ENCODE results near the gene ITGA3. TPM values are rescaled to one million over a fixed set of nuclear protein-coding genes. Genes with fewer than 3 reads are reported as not detected.

Gene ITGA3
- total RNA-seq, 2 donors from 2014 or later, result 16.6 to 16.9 TPM

DNA sequence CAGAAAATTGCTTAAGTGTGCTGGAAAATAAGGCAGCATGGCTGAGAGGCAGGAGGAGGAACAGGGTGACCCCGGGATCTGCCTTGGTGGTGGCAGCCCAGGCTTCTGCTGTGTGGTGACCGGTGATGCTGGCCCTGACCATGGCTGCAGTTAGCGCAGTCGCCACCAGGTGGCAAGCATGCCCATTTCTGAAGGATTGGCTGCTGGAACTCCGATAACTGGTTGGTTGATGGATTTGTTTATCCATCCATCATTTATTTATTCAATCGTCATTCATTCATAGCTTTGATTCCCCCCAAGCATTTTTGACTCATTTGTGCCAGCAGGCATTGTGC is 29.1 kb upstream of the ITGA3 start:
- Mint-ChIP-seq H3K9me3 (no peaks in the 10 kb centered on the region), H3K4me3 (peak overlapping the region in 1 of 2 donors; percentile 55), H3K27me3 (ENCODE audit: low read depth) (peaks cover 22% of the 10 kb centered on the region), H3K27ac (no peak overlapping the region), H3K36me3 (ENCODE audit: insufficient read depth in 2 of 2) (no peaks in the 10 kb centered on the region), H3K4me1 (ENCODE audit: low read depth) (peaks cover 24% of the 10 kb centered on the region)
- peak; percentile 78 to 87 for DNase-seq
- ATAC-seq (replicated peaks in 1 of 2), result peak; percentile 77 to 80

DNA sequence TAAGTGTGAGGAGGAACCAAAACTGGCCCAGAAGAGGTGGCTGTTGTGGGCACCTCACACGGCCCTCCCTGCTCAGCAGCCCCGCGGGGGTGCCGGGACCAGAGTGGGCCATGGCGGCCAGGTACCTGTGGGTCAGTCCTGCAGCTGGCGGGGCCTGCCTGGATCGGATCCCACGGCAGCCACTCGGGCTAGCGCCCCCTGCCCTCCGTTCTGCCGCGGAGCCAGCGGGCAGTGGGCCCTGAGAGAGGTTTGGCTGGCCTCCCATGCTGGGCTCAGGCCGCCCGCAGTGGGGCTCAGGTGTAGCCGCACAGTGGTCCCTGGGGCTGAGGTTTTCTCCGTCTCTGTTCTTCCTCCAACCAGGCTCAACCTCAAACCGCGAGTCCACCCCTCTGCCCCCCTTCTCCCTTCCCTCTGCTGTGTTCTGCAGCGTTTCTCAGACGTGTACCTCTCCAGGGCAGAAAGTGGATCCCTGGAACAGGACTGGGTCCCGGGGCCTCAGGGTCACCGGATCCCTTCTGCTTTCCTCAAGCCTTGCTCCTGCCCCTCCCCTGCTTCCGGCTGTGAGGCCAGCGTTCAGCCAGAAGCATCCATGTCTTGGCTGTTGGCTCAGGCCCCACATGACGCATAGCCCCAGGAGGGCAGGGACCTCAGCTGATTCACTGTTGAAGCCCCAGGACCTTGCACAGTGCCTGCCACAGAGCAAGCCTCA is 28.6 kb upstream of the ITGA3 start:
- Mint-ChIP-seq H3K9me3 (no peaks in the 10 kb centered on the region), H3K36me3 (ENCODE audit: insufficient read depth in 2 of 2) (no peaks in the 10 kb centered on the region), H3K27me3 (ENCODE audit: low read depth) (peaks cover 21% of the 10 kb centered on the region), H3K27ac (no peak overlapping the region), H3K4me3 (peak overlapping the region; percentile 62 to 87), H3K4me1 (ENCODE audit: low read depth) (peaks cover 24% of the 10 kb centered on the region)
- ATAC-seq (replicated peaks in 1 of 2) (peak; percentile 65 to 72), DNase-seq (peak in 1 of 2 donors; percentile 31)

DNA sequence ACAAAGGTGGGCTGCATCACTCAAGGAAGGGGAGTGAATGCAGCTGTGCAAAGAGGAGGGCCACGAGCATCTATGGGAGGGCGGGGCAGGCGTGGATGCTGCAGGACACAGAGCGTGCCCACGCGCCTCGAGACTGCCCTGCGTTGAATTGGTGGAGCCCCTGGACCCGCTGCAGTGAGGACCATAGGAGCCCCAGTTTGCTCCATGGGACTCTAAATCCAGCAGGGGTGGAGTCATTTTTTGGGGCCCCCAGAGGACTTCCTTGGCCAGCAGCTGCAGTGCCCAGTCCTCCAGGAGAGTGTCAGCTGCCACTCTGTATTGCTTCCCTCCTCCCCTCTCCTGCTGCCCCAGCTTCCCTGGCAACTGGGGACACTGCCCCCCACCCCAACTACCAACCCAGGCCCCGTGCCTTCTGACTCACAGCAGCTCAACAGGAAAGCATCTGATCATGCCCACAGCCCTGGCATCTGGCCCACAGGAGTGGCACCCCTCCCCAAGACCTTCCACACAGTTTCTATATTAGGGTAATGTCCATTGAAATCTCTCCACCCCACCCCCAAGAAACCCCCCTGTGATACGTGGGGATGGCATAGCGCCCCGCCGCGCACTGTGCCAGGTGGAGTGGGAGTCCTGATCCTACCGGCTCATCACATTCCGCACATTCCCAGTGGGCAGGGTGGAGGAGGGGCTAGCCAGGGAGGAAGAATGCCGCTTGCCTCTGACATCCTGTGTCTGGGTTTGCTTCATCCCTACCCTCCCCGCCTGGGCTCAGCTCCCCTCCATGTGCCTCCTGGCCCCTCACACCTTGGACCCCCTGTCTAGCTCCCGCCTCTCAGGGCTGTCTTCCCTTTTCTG is 27.8 kb upstream of the ITGA3 start:
- Mint-ChIP-seq H3K27ac (no peak overlapping the region), H3K27me3 (ENCODE audit: low read depth) (peaks cover 21% of the 10 kb centered on the region), H3K36me3 (ENCODE audit: insufficient read depth in 2 of 2) (no peaks in the 10 kb centered on the region), H3K9me3 (no peaks in the 10 kb centered on the region), H3K4me3 (peak overlapping the region; percentile 62 to 87), H3K4me1 (ENCODE audit: low read depth) (peaks cover 24% of the 10 kb centered on the region)
- DNase-seq, result no peak
- no peak for ATAC-seq (replicated peaks in 1 of 2)

DNA sequence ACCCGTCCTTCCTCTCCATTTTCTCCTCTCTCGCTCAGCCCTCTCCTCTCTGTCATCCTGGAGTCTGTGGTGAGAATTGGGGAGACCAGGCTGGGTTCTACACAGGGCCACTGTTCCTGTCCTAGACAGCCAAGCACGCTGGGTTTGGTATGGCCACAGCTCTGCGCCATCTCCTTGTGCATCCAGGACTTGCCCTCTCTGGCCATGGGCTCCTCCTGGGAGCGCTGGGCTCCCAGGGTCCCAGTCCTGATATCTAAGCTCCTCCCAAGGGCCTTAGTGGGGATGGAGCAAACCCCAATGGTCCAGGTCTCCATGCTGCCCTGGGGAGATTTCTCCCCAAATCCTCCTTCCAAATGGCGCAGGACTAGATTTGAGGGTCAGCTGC is 27.2 kb upstream of the ITGA3 start:
- Mint-ChIP-seq H3K27me3 (ENCODE audit: low read depth) (peaks cover 21% of the 10 kb centered on the region), H3K27ac (no peak overlapping the region), H3K36me3 (ENCODE audit: insufficient read depth in 2 of 2) (no peaks in the 10 kb centered on the region), H3K4me1 (ENCODE audit: low read depth) (peaks cover 24% of the 10 kb centered on the region), H3K9me3 (no peaks in the 10 kb centered on the region), H3K4me3 (no peak overlapping the region)
- no peak for ATAC-seq (replicated peaks in 1 of 2)
- DNase-seq, result no peak

DNA sequence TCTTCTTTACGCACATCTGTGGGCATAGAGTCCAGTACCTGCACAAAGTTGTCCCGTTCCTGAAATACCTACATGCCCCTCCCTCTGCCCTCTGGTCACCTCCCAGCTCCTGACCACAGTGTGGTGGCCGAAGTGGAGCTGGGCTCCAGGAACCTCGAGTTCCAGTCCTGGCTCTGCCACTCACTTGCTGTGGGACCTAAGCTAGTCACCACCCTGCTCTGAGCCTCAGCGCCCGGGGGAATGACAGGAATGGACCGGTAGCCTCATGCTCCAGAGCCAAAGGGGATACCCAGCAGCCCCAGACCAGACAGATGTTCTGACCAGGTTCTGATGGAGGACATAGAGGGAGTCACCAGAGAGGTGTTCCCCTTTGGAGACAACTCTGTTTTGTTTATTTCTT is 26.7 kb upstream of the ITGA3 start:
- Mint-ChIP-seq H3K4me3 (no peak overlapping the region), H3K9me3 (no peaks in the 10 kb centered on the region), H3K36me3 (ENCODE audit: insufficient read depth in 2 of 2) (no peaks in the 10 kb centered on the region), H3K4me1 (ENCODE audit: low read depth) (peaks cover 24% of the 10 kb centered on the region), H3K27ac (no peak overlapping the region), H3K27me3 (ENCODE audit: low read depth) (peaks cover 21% of the 10 kb centered on the region)
- ATAC-seq (replicated peaks in 1 of 2) (no peak), DNase-seq (no peak)

DNA sequence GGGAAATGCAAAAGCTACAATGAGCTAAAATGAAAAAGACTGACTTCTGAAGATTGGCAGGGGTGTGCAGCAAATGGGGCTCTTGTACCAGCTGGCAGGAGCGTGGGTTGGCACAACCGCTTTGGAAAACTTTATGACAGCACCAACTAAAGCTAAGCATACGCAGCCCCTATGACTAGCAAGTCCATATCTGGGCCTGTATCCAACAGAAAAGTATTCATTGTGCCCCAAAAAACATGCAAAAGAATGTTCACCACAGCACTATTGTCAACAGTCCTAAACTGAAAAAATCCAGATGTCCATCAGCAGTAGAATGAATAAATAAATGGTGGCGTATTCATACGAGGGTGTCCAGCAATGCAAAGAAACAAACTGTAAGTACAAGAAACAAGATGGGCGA is 22.6 kb upstream of the ITGA3 start:
- Mint-ChIP-seq H3K27ac (no peak overlapping the region), H3K4me1 (ENCODE audit: low read depth) (peaks cover 8% of the 10 kb centered on the region), H3K27me3 (ENCODE audit: low read depth) (peaks cover 9% of the 10 kb centered on the region), H3K9me3 (no peaks in the 10 kb centered on the region), H3K36me3 (ENCODE audit: insufficient read depth in 2 of 2) (no peaks in the 10 kb centered on the region), H3K4me3 (no peak overlapping the region)
- DNase-seq, result no peak
- no peak for ATAC-seq (replicated peaks in 1 of 2)

DNA sequence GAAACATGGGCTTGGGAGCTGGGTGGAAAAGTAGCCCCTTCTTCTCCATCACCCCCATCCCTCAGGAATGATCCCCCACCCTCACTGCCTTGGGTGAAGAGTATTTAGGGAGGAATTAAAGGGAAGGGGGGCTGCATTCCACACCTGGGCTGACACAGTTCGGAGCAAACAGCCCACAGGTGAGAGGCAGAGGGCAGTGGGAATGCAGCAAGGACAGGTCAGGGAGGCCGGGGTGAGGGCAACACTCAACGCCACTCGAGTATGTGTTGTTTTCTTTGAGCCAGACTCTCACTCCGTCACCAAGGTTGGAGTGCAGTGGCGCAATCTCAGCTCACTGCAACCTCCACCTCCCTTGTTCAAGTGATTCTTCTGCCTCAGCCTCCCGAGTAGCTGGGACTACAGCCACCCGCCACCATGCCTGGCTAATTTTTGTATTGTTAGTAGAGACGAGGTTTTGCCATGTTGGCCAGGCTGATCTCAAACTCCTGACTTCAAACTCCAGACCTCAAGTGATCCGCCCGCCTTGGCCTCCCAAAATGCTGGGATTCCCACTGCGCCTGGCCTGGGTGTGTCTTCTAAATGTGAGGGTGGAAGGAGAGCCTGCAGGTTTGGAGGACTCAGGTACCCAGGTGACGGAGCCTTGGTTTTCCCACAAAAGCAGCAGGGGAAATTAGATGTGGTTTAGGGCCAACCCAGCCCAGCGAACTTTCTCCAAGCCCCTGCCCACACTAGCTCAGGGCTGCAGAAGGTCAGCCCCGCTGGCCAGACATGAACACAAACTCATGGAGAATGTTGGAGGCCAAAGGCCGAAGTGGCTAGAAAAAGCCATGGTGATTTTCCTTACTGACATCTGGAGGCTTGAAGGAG is 21.2 kb upstream of the ITGA3 start:
- ATAC-seq (replicated peaks in 1 of 2), result no peak
- no peak overlapping the region for H3K27ac Mint-ChIP-seq
- no peaks in the 10 kb centered on the region for H3K9me3 Mint-ChIP-seq
- no peaks in the 10 kb centered on the region for H3K27me3 Mint-ChIP-seq (ENCODE audit: low read depth)
- DNase-seq, result no peak
- no peak overlapping the region for H3K4me3 Mint-ChIP-seq
- no peaks in the 10 kb centered on the region for H3K4me1 Mint-ChIP-seq (ENCODE audit: low read depth)
- no peaks in the 10 kb centered on the region for H3K36me3 Mint-ChIP-seq (ENCODE audit: insufficient read depth in 2 of 2)

DNA sequence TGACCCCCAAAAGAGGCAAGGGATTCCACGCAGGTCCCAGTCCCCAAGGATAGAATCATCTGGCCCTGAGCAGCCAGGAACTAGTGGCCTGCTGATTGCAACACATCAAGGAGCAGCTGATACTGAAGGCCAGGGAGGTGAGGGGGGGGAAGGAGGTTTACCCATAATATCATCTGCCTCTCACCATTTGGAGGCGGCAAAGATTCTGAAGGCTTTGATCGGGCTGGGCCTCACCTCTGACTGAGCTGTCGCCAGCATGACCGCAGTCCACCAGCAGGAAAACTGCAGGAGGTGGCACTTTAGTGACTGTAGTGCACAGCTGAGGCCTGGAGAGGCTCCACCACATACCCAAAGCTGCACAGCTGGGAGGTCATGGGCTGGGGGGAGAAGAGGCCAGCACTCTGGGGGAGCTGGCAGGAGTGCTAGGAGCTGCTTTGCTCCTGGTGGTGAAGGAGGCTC is 20.5 kb upstream of the ITGA3 start:
- Mint-ChIP-seq H3K9me3 (no peaks in the 10 kb centered on the region), H3K4me1 (ENCODE audit: low read depth) (no peaks in the 10 kb centered on the region), H3K27ac (no peak overlapping the region), H3K4me3 (no peak overlapping the region), H3K27me3 (ENCODE audit: low read depth) (no peaks in the 10 kb centered on the region), H3K36me3 (ENCODE audit: insufficient read depth in 2 of 2) (no peaks in the 10 kb centered on the region)
- no peak for DNase-seq
- no peak for ATAC-seq (replicated peaks in 1 of 2)

DNA sequence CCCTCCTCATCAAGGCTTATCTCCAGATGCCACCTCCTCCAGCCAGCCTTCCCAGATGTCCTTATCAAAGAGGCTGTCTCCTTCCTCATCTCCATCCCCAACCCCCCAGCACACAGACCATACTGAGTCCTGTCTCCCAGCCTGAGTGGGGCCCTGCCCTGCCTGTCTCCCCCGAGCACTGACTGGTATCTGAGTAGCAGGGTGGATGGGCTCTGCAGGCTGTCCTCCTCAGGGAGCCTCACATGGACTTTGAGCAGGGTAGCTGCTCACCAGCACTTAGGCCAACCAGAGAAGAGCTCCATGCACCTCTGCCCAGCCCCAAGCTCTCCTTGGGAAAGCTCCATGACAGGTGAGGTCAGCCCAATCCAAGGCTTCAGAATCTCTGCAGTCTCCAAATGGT is 20.0 kb upstream of the ITGA3 start:
- no peak overlapping the region for H3K4me3 Mint-ChIP-seq
- no peaks in the 10 kb centered on the region for H3K4me1 Mint-ChIP-seq (ENCODE audit: low read depth)
- H3K36me3 Mint-ChIP-seq (ENCODE audit: insufficient read depth in 2 of 2), result no peaks in the 10 kb centered on the region
- no peaks in the 10 kb centered on the region for H3K27me3 Mint-ChIP-seq (ENCODE audit: low read depth)
- H3K9me3 Mint-ChIP-seq, result no peaks in the 10 kb centered on the region
- DNase-seq, result no peak
- no peak for ATAC-seq (replicated peaks in 1 of 2)
- H3K27ac Mint-ChIP-seq, result no peak overlapping the region

DNA sequence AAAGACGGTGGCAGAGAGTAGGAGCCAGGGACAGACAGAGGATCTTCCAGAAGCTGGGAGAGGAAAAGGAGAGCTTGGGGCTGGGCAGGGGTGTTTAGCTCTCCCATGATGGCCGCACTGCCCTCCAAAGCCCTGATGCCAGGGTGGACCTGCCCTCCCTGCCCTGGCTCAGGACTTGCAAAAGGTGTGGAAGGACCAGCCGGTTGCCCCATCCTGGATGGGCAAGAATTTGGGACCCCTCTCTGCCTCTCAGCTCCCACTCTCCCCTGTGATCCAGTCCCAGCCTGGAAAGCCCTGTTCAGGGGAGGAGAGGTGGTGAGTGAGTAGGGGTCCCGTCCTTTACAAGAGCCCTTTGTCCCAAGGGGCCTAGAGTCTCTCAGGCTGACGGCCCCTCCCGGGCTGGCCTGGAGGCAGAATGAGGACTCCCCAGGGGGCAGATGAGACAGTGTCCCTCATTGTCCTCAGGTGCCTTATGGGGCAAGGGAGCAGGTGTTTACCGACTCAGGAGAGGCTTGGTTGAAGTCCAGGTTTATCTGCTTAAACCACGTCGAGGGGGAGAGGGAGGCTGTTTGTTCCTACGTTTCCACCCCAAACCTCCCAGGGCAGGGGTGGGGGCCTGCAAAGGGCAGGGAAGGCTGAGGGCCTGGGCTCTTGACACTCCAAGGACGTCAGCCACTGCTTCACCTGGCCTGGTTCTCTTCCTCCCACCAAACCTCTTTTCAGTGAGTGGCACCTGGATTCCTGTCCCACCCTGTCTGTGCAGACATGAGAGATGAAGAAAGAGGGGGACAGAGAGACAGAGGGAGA is 19.3 kb upstream of the ITGA3 start:
- Mint-ChIP-seq H3K4me1 (ENCODE audit: low read depth) (no peaks in the 10 kb centered on the region), H3K4me3 (no peak overlapping the region), H3K9me3 (no peaks in the 10 kb centered on the region), H3K36me3 (ENCODE audit: insufficient read depth in 2 of 2) (no peaks in the 10 kb centered on the region), H3K27ac (no peak overlapping the region), H3K27me3 (ENCODE audit: low read depth) (no peaks in the 10 kb centered on the region)
- no peak for DNase-seq
- ATAC-seq (replicated peaks in 1 of 2), result no peak

DNA sequence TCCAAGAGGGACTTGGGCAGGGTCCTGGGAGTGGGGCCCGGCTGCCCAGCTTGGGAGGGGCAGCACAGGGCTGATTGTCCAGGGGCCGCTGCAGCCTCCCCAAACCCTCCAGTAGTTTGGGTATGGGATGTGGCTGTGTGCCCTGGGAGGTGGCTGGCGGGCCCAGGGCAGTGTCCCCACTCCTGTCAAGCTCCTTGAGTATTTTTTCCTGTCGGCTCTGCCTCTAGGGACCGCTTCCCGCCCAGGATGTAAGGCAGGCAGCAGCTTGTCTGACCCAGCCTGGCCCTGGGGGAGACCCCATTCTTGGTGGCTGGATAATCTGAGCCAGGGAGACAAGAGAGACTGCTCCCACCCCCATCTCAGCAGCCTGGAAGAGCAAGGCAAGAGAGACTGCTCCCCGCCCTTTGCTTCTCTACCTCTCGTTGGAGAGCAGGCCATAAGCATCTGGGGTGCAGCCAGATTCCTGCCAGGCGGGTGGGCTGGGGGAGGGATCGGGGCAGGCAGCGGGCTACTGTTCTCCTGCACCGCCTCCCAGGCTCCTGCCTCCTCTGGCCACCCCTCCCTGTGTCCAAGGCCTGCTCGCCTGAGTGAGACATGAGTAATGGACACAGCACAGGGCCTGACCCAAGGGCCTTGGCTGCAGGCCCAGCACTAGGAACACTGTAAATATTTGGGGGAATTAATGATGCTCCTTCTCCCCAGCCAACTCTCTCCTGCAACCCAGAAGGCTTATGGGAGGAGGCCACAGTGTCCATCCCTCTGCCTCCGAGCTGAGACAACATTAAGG is 18.4 kb upstream of the ITGA3 start:
- Mint-ChIP-seq H3K27ac (no peak overlapping the region), H3K36me3 (ENCODE audit: insufficient read depth in 2 of 2) (no peaks in the 10 kb centered on the region), H3K4me1 (ENCODE audit: low read depth) (no peaks in the 10 kb centered on the region), H3K27me3 (ENCODE audit: low read depth) (no peaks in the 10 kb centered on the region), H3K4me3 (no peak overlapping the region), H3K9me3 (no peaks in the 10 kb centered on the region)
- DNase-seq, result no peak
- ATAC-seq (replicated peaks in 1 of 2), result no peak

DNA sequence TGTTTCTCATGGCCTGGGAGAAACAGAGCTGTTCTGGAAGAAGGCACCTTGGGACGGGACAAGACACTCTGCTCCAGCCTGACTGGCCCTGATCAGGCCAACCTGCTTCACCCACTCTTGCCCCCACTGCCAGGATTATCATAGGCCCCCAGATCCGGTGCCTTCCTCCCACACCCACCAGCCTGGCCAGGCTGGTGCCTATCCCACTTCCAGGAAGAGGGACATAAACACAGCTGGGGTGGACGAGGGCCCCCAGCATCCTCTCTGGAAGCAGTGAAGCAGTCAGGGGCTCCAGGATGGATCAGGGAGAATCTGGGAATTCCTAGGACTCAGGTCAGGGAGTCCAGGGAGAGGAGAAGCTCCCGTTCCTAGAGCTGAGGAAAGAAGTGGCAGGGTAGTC is 16.9 kb upstream of the ITGA3 start:
- Mint-ChIP-seq H3K36me3 (ENCODE audit: insufficient read depth in 2 of 2) (no peaks in the 10 kb centered on the region), H3K27me3 (ENCODE audit: low read depth) (no peaks in the 10 kb centered on the region), H3K27ac (no peak overlapping the region), H3K9me3 (no peaks in the 10 kb centered on the region), H3K4me1 (ENCODE audit: low read depth) (no peaks in the 10 kb centered on the region), H3K4me3 (no peak overlapping the region)
- ATAC-seq (replicated peaks in 1 of 2), result no peak
- DNase-seq, result no peak

Data from activated T-cell treated with anti-CD3 and anti-CD28 coated beads, Interleukin-2, amount 50 U/mL, for 72 hours (primary cell).